ENCODE data around the gene PRR5L.

GRCh38 chr11:36419791-36420424, 123.8 kb downstream of the PRR5L start:
- TF ChIP-seq CTCF (IDR thresholded peaks at IDR 0.05): no peak
- no peak for TF ChIP-seq POLR2A (IDR thresholded peaks at IDR 0.05)
